ENCODE results near the gene MOV10.

- TF ChIP-seq HEY1 (CRISPR knock-in tag; IDR thresholded peaks at IDR 0.05; ENCODE audit: borderline replicate concordance) (no peak), CTCF (IDR thresholded peaks at IDR 0.05 in 2 of 3, conservative IDR thresholded peaks at IDR 0.05 in 1 of 3; ENCODE audit: insufficient read depth in 2 of 3, low read depth in 1 of 3, low read length in 3 of 3) (no peak), ZNF134 (CRISPR knock-in tag; conservative IDR thresholded peaks at IDR 0.05) (no peak), ZBTB26 (CRISPR knock-in tag; IDR thresholded peaks at IDR 0.05) (no peak), JUNB (CRISPR knock-in tag; conservative IDR thresholded peaks at IDR 0.05) (no peak), POU5F1 (IDR thresholded peaks at IDR 0.05; ENCODE audit: borderline replicate concordance, low read depth, low read length, partially characterized antibody) (no peak), ZNF644 (tag; IDR thresholded peaks at IDR 0.05; ENCODE audit: low read depth) (no peak), ATF6 (CRISPR knock-in tag; IDR thresholded peaks at IDR 0.05) (no peak), CHAMP1 (IDR thresholded peaks at IDR 0.05) (no peak), ZC3H8 (IDR thresholded peaks at IDR 0.05) (no peak), CBX8 (IDR thresholded peaks at IDR 0.05; ENCODE audit: borderline replicate concordance, extremely low read depth, low read depth, low read length, poor library complexity, severe bottlenecking) (no peak), JUND (IDR thresholded peaks at IDR 0.05; ENCODE audit: borderline replicate concordance, low read depth, low read length) (no peak), JUND (tag; IDR thresholded peaks at IDR 0.05; ENCODE audit: borderline replicate concordance, low read depth, low read length) (no peak)
These were observed 49.0 kb downstream of the MOV10 start for GRCh38 chr1:112723511-112723839.
